Measurements from ENCODE around the gene MYO18B. TPM values are rescaled to one million over a fixed set of nuclear protein-coding genes. Genes with fewer than 3 reads are reported as not detected.

MYO18B gene
- total RNA-seq, 2 experiments from 2014 or later = 1.6 to 2.1 TPM

- no peak for DNase-seq
- Mint-ChIP-seq H3K9me3 (peaks cover 4% of the 10 kb centered on the region), H3K27me3 (peaks cover 17% of the 10 kb centered on the region), H3K27ac (no peak overlapping the region), H3K36me3 (no peaks in the 10 kb centered on the region), H3K4me3 (no peak overlapping the region), H3K4me1 (no peaks in the 10 kb centered on the region)
These were observed 277.6 kb downstream of the MYO18B start for GRCh38 chr22:26019596-26019995.

GRCh38 chr22:26021516-26021915, 279.5 kb downstream of the MYO18B start:
- Mint-ChIP-seq H3K27ac (no peak overlapping the region), H3K36me3 (no peaks in the 10 kb centered on the region), H3K4me1 (no peaks in the 10 kb centered on the region), H3K9me3 (no peaks in the 10 kb centered on the region), H3K27me3 (peaks cover 14% of the 10 kb centered on the region), H3K4me3 (no peak overlapping the region)
- no peak for DNase-seq

GRCh38 chr22:26023104-26023775, 281.3 kb downstream of the MYO18B start:
- no peak overlapping the region for H3K4me3 Mint-ChIP-seq
- no peak overlapping the region for H3K27ac Mint-ChIP-seq
- no peaks in the 10 kb centered on the region for H3K36me3 Mint-ChIP-seq
- no peaks in the 10 kb centered on the region for H3K9me3 Mint-ChIP-seq
- H3K4me1 Mint-ChIP-seq = no peaks in the 10 kb centered on the region
- DNase-seq = no peak
- H3K27me3 Mint-ChIP-seq = peaks cover 12% of the 10 kb centered on the region

- Mint-ChIP-seq H3K9me3 (no peaks in the 10 kb centered on the region), H3K4me1 (no peaks in the 10 kb centered on the region), H3K27ac (no peak overlapping the region), H3K27me3 (peaks cover 6% of the 10 kb centered on the region), H3K4me3 (no peak overlapping the region), H3K36me3 (no peaks in the 10 kb centered on the region)
- no peak for DNase-seq
These were observed 283.6 kb downstream of the MYO18B start for GRCh38 chr22:26025626-26026025.

GRCh38 chr22:26027341-26027740, 285.4 kb downstream of the MYO18B start:
- Mint-ChIP-seq H3K27ac (no peak overlapping the region), H3K27me3 (peaks cover 1% of the 10 kb centered on the region), H3K36me3 (no peaks in the 10 kb centered on the region), H3K4me1 (no peaks in the 10 kb centered on the region), H3K9me3 (no peaks in the 10 kb centered on the region), H3K4me3 (no peak overlapping the region)
- DNase-seq = no peak

GRCh38 chr22:26031641-26032040, 289.7 kb downstream of the MYO18B start:
- H3K4me1 Mint-ChIP-seq = no peaks in the 10 kb centered on the region
- no peaks in the 10 kb centered on the region for H3K9me3 Mint-ChIP-seq
- H3K4me3 Mint-ChIP-seq = no peak overlapping the region
- no peaks in the 10 kb centered on the region for H3K36me3 Mint-ChIP-seq
- no peaks in the 10 kb centered on the region for H3K27me3 Mint-ChIP-seq
- H3K27ac Mint-ChIP-seq = no peak overlapping the region
- DNase-seq = no peak

- H3K4me1 Mint-ChIP-seq = no peaks in the 10 kb centered on the region
- H3K36me3 Mint-ChIP-seq = no peaks in the 10 kb centered on the region
- H3K9me3 Mint-ChIP-seq = no peaks in the 10 kb centered on the region
- no peak overlapping the region for H3K4me3 Mint-ChIP-seq
- no peaks in the 10 kb centered on the region for H3K27me3 Mint-ChIP-seq
- no peak for DNase-seq
- no peak overlapping the region for H3K27ac Mint-ChIP-seq
These were observed 291.1 kb downstream of the MYO18B start for GRCh38 chr22:26033071-26033470.

- Mint-ChIP-seq H3K27ac (no peak overlapping the region), H3K27me3 (no peaks in the 10 kb centered on the region), H3K9me3 (no peaks in the 10 kb centered on the region), H3K4me1 (no peaks in the 10 kb centered on the region), H3K36me3 (no peaks in the 10 kb centered on the region), H3K4me3 (no peak overlapping the region)
- no peak for DNase-seq
These were observed 291.6 kb downstream of the MYO18B start for GRCh38 chr22:26033586-26033985.

- H3K4me1 Mint-ChIP-seq = no peaks in the 10 kb centered on the region
- DNase-seq = no peak
- H3K4me3 Mint-ChIP-seq = no peak overlapping the region
- no peaks in the 10 kb centered on the region for H3K27me3 Mint-ChIP-seq
- no peak overlapping the region for H3K27ac Mint-ChIP-seq
- H3K9me3 Mint-ChIP-seq = no peaks in the 10 kb centered on the region
- H3K36me3 Mint-ChIP-seq = no peaks in the 10 kb centered on the region
These were observed 293.5 kb downstream of the MYO18B start for GRCh38 chr22:26035523-26035922.

- no peak for DNase-seq
- no peaks in the 10 kb centered on the region for H3K27me3 Mint-ChIP-seq
- H3K27ac Mint-ChIP-seq = no peak overlapping the region
- H3K36me3 Mint-ChIP-seq = no peaks in the 10 kb centered on the region
- no peak overlapping the region for H3K4me3 Mint-ChIP-seq
- no peaks in the 10 kb centered on the region for H3K4me1 Mint-ChIP-seq
- no peaks in the 10 kb centered on the region for H3K9me3 Mint-ChIP-seq
These were observed 296.4 kb downstream of the MYO18B start for GRCh38 chr22:26038365-26038764.

- Mint-ChIP-seq H3K27me3 (peaks cover 3% of the 10 kb centered on the region), H3K4me1 (no peaks in the 10 kb centered on the region), H3K36me3 (no peaks in the 10 kb centered on the region), H3K9me3 (no peaks in the 10 kb centered on the region), H3K27ac (no peak overlapping the region), H3K4me3 (no peak overlapping the region)
- no peak for DNase-seq
These were observed 299.9 kb downstream of the MYO18B start for GRCh38 chr22:26041931-26042330.

GRCh38 chr22:26043031-26043430, 301.0 kb downstream of the MYO18B start:
- H3K36me3 Mint-ChIP-seq = no peaks in the 10 kb centered on the region
- no peaks in the 10 kb centered on the region for H3K4me1 Mint-ChIP-seq
- H3K27ac Mint-ChIP-seq = no peak overlapping the region
- peaks cover 8% of the 10 kb centered on the region for H3K27me3 Mint-ChIP-seq
- no peak overlapping the region for H3K4me3 Mint-ChIP-seq
- no peaks in the 10 kb centered on the region for H3K9me3 Mint-ChIP-seq
- no peak for DNase-seq

GRCh38 chr22:26045051-26045450, 303.1 kb downstream of the MYO18B start:
- H3K27me3 Mint-ChIP-seq = peaks cover 14% of the 10 kb centered on the region
- no peaks in the 10 kb centered on the region for H3K9me3 Mint-ChIP-seq
- H3K4me1 Mint-ChIP-seq = no peaks in the 10 kb centered on the region
- H3K27ac Mint-ChIP-seq = no peak overlapping the region
- DNase-seq = no peak
- H3K4me3 Mint-ChIP-seq = no peak overlapping the region
- H3K36me3 Mint-ChIP-seq = no peaks in the 10 kb centered on the region

GRCh38 chr22:26045860-26046259, 303.9 kb downstream of the MYO18B start:
- Mint-ChIP-seq H3K9me3 (no peaks in the 10 kb centered on the region), H3K4me3 (no peak overlapping the region), H3K27me3 (peaks cover 17% of the 10 kb centered on the region), H3K4me1 (no peaks in the 10 kb centered on the region), H3K36me3 (no peaks in the 10 kb centered on the region), H3K27ac (no peak overlapping the region)
- DNase-seq = no peak

GRCh38 chr22:26047516-26047915, 305.5 kb downstream of the MYO18B start:
- no peaks in the 10 kb centered on the region for H3K4me1 Mint-ChIP-seq
- peaks cover 30% of the 10 kb centered on the region for H3K27me3 Mint-ChIP-seq
- no peaks in the 10 kb centered on the region for H3K9me3 Mint-ChIP-seq
- no peak overlapping the region for H3K4me3 Mint-ChIP-seq
- no peak overlapping the region for H3K27ac Mint-ChIP-seq
- no peak for DNase-seq
- H3K36me3 Mint-ChIP-seq = no peaks in the 10 kb centered on the region

- no peak overlapping the region for H3K27ac Mint-ChIP-seq
- no peaks in the 10 kb centered on the region for H3K4me1 Mint-ChIP-seq
- H3K4me3 Mint-ChIP-seq = no peak overlapping the region
- DNase-seq = no peak
- peaks cover 31% of the 10 kb centered on the region for H3K27me3 Mint-ChIP-seq
- H3K36me3 Mint-ChIP-seq = no peaks in the 10 kb centered on the region
- H3K9me3 Mint-ChIP-seq = no peaks in the 10 kb centered on the region
These were observed 305.9 kb downstream of the MYO18B start for GRCh38 chr22:26047920-26048319.

Measured in activated naive CD8-positive, alpha-beta T cell treated with anti-CD3 and anti-CD28 coated beads for 36 hours (primary cell).